HFFc6 (cell line): ENCODE results near the gene NECTIN1. TPM values are rescaled to one million over a fixed set of nuclear protein-coding genes. Genes with fewer than 3 reads are reported as not detected.
A peak's percentile ranks its signal among the peaks of the same experiment; 100 is the strongest.

ENCODE experiments used
- DNase-seq: peaks from one replicate; pipeline ENCODE4 v3.0.0-alpha.2; 2018
- H3K27ac Mint-ChIP-seq: 2 replicates; pipeline ENCODE4 v1.8.0; 2020; ENCODE audit warnings: mild to moderate bottlenecking, mixed read lengths
- H3K27me3 Mint-ChIP-seq: 2 replicates; pipeline ENCODE4 v1.8.0; 2021; ENCODE audit warnings: mild to moderate bottlenecking, moderate library complexity, mixed read lengths; ENCODE audit not compliant: insufficient read depth
- H3K36me3 Mint-ChIP-seq: 2 replicates; pipeline ENCODE4 v1.8.0; 2021; ENCODE audit warnings: low read depth, mixed read lengths
- H3K4me1 Mint-ChIP-seq: 2 replicates; pipeline ENCODE4 v1.8.0; 2020; ENCODE audit warnings: low read depth, mixed read lengths
- H3K4me3 Mint-ChIP-seq: 2 replicates; pipeline ENCODE4 v1.8.0; 2020; ENCODE audit warnings: mild to moderate bottlenecking, moderate library complexity, mixed read lengths
- H3K9me3 Mint-ChIP-seq: 2 replicates; pipeline ENCODE4 v1.8.0; 2020; ENCODE audit warnings: mild to moderate bottlenecking, mixed read lengths
- total RNA-seq, 6 experiments: library from RNA; stranded (reverse); fragmentation: NEBNext Ultra II Directional; extraction: Animal tissue kit (Norgen Biotek cat#: 25700); gene quantifications; 2 replicates in 1 of 6; 3 replicates in 5 of 6; pipeline ENCODE4 v1.2.3, GENCODE V29; 2021
- TF ChIP-seq, protein P1 (sequence below): fragments of 200-600 bp; sonication (generic); IDR thresholded peaks from 2 replicates; pipeline ENCODE4 v1.5.0; 2021; ENCODE audit warnings: antibody characterized with exemption, mild to moderate bottlenecking

The NECTIN1 gene
- total RNA-seq, 6 experiments from 2014 or later: 4.1 to 7.9 (median 6.6) TPM

DNA sequence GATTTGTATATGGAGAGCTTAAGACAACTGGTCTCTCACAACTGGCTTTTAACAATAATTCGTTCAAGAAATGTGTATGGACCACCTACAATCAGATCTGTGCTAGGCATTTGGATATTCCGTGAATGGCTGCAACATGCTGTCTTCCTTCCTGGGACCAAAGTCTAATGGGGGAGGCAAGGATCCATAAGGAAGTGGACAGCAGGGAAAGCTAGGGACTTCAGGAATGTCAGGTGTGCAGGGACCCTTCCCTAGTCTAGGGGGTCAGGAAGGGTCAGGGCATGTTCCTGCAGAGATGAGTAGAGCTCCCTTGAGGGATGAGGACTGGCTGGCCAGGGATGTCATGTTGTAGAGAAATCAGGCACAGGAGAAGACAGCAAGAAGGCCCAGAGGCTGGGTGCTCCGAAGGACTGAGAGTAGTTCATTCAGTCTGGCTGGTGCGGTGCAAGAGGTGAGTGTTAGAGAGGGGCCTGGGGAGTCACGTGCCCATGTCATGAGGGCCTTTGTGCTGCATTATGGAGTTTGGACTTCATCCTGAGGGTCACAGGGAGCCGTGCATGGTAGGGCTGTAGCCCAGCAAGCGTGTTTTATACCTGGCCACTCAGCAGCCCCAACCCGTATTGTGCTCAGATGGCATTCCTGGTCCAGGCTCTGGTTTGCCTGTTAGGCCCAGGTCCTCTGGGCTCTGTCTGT is 8.5 kb upstream of the NECTIN1 start:
- no peaks in the 10 kb centered on the region for H3K4me1 Mint-ChIP-seq
- peaks cover 41% of the 10 kb centered on the region for H3K27me3 Mint-ChIP-seq
- no peak for DNase-seq
- no peak overlapping the region for H3K27ac Mint-ChIP-seq
- no peak overlapping the region for H3K4me3 Mint-ChIP-seq
- TF ChIP-seq, protein P1, sequence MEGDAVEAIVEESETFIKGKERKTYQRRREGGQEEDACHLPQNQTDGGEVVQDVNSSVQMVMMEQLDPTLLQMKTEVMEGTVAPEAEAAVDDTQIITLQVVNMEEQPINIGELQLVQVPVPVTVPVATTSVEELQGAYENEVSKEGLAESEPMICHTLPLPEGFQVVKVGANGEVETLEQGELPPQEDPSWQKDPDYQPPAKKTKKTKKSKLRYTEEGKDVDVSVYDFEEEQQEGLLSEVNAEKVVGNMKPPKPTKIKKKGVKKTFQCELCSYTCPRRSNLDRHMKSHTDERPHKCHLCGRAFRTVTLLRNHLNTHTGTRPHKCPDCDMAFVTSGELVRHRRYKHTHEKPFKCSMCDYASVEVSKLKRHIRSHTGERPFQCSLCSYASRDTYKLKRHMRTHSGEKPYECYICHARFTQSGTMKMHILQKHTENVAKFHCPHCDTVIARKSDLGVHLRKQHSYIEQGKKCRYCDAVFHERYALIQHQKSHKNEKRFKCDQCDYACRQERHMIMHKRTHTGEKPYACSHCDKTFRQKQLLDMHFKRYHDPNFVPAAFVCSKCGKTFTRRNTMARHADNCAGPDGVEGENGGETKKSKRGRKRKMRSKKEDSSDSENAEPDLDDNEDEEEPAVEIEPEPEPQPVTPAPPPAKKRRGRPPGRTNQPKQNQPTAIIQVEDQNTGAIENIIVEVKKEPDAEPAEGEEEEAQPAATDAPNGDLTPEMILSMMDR: no peak
- no peaks in the 10 kb centered on the region for H3K36me3 Mint-ChIP-seq
- no peaks in the 10 kb centered on the region for H3K9me3 Mint-ChIP-seq

DNA sequence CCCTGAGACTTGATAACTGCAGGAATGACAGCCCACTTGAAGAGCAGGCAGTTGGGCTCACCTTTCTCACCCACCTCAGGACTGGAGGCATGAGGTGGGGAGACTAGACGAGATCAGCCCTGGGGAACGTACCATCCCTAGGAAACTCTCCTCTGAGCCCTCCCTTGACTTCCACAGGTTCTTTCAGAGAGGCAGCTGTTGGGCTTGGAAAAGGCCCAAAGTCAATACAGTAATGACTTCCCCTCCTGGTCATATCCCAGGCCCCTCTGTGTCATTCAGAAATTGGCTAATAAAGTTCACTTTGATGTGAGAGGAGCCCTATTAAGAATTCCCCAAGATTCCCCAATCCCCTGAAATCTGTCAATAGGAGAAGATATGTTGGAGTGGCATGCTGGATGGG is 5.8 kb upstream of the NECTIN1 start:
- peaks cover 33% of the 10 kb centered on the region for H3K27me3 Mint-ChIP-seq
- H3K36me3 Mint-ChIP-seq: no peaks in the 10 kb centered on the region
- no peak overlapping the region for H3K27ac Mint-ChIP-seq
- H3K4me3 Mint-ChIP-seq: no peak overlapping the region
- no peak for DNase-seq
- TF ChIP-seq, protein P1: no peak
- peaks cover 7% of the 10 kb centered on the region; the same call in 1 of the 2 replicates for H3K4me1 Mint-ChIP-seq
- no peaks in the 10 kb centered on the region for H3K9me3 Mint-ChIP-seq

DNA sequence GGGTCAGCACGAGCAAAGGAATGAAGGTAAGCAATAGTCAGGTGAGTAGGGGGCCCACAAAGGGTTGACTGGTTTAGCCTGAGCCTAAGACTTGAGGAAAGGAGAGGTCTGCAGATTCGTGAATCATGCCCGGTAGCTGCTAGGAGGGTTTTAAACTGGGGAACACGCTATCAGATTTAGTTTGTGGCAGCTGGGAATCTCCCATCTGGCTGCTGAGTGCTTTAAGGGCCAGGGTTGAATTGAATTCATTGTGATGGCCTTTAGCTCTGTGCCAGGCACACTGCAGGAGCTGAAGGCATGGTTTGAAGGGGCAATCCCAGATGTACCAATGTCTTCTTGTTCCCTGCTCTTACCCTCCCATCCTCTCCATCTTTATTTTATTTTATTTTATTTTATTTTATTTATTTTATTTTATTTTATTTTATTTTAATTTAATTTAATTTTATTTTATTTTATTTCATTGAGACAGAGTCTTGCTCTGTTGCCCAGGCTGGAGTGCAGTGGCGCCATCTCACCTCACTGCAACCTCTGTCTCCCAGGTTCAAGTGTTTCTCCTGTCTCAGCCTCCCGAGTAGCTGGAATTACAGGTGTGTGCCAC is 1.9 kb upstream of the NECTIN1 start:
- TF ChIP-seq, protein P1: no peak
- Mint-ChIP-seq H3K36me3 (no peaks in the 10 kb centered on the region), H3K9me3 (no peaks in the 10 kb centered on the region), H3K27ac (no peak overlapping the region), H3K4me1 (peaks cover 9% of the 10 kb centered on the region; the same call in 1 of the 2 replicates), H3K27me3 (peaks cover 22% of the 10 kb centered on the region), H3K4me3 (no peak overlapping the region; the same call in 1 of the 2 replicates)
- no peak for DNase-seq

DNA sequence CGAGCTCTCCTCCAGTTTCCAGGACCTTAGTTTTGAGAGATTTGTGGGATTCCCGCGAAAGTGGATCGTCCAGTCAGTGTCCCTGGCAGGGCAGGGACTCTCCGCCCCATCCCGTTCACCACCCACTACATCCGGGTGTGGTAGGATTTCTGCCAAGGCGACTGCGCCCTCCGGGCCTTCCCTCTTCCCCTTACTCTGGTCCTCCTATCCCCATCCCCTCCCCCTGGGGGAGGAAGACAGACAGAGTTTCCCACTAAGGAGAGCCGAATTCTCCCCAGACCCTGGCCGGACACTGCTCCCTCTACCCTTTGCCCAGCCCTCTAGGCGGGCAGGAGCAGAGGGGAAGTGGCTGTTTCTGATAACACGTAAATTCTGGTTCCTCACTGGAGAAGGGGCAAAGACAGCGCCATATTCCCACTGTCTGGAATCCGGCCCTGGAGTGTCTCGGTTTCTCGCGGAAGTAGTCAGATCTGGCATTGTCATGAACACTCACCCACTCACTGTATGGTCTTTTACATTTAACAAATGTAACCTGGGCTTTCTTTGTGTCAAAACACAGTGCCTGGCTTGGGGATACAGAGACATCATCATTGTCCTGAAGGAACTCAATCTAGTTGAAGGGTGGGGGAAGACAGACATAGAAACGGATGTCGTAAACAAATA is 1.1 kb upstream of the NECTIN1 start:
- Mint-ChIP-seq H3K27ac (peak overlapping the region; percentile 55), H3K9me3 (no peaks in the 10 kb centered on the region), H3K4me3 (peak overlapping the region; percentile 86), H3K4me1 (peaks cover 9% of the 10 kb centered on the region; the same call in 1 of the 2 replicates), H3K36me3 (no peaks in the 10 kb centered on the region), H3K27me3 (peaks cover 20% of the 10 kb centered on the region)
- TF ChIP-seq, protein P1: no peak
- peak; percentile 34 for DNase-seq

DNA sequence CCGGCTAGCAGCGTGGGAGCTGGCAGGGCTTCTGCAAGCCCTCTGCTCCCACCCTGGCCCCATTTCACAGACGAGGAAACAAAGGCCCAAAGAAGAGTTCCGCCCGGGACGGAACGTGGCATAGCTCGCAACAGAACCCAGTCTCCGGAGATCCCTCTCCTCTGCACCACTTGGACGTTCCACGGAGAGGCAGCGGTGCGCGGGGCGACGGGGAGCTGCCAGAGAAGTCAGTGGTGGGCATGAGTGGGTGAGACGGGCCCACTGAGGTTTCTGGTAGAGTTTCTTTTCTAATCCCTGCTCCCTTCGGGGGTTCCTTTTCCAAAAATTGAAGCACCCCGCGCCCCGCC is 554 bp upstream of the NECTIN1 start:
- Mint-ChIP-seq H3K36me3 (no peaks in the 10 kb centered on the region), H3K27me3 (peaks cover 20% of the 10 kb centered on the region), H3K4me3 (peak overlapping the region; percentile 86), H3K4me1 (peaks cover 9% of the 10 kb centered on the region; the same call in 1 of the 2 replicates), H3K9me3 (no peaks in the 10 kb centered on the region), H3K27ac (peak overlapping the region; percentile 55)
- TF ChIP-seq, protein P1: peak; percentile 74
- DNase-seq: no peak
